HepG2 (cell line): ENCODE data around the gene PIGC. TPM values are rescaled to one million over a fixed set of nuclear protein-coding genes. Genes with fewer than 3 reads are reported as not detected.

ENCODE experiments used
- AGO1 ChIP-seq: fragments of 200-400 bp; formaldehyde crosslinking; IDR thresholded peaks from 2 replicates; pipeline ENCODE4 v1.6.1; 2017; ENCODE audit warnings: mild to moderate bottlenecking, low read depth, low read length, moderate library complexity; ENCODE audit not compliant: poor library complexity, severe bottlenecking
- ARNTL ChIP-seq: sonication (generic); formaldehyde crosslinking; IDR thresholded peaks from 2 replicates; pipeline ENCODE4 v1.4.0; 2020; ENCODE audit warnings: mild to moderate bottlenecking, missing genetic modification reagents
- ATF1 ChIP-seq: IDR thresholded peaks from 2 replicates; pipeline ENCODE4 v1.6.1; 2016; ENCODE audit warnings: mild to moderate bottlenecking, control low read depth
- CBX1 ChIP-seq: IDR thresholded peaks from one replicate; pipeline ENCODE4 v1.6.1; 2016; ENCODE audit warnings: antibody characterized with exemption, low read depth
- CREB1 ChIP-seq, 2 experiments: fragments of 450-650 bp in 1 of 2; IDR thresholded peaks; 2 replicates each; pipeline ENCODE4 v1.6.1; 2016 to 2017; ENCODE audit warnings: control low read depth in 1 of 2, mild to moderate bottlenecking in 1 of 2, missing compliant biosample characterization in 1 of 2, missing genetic modification characterization in 1 of 2
- EHMT2 ChIP-seq: fragments of 200-600 bp; sonication (generic); IDR thresholded peaks from 2 replicates; pipeline ENCODE4 v1.7.0; 2017; ENCODE audit warnings: antibody characterized with exemption, low read depth, low read length, borderline replicate concordance
- FOXO4 ChIP-seq: sonication (generic); formaldehyde crosslinking; conservative IDR thresholded peaks from 2 replicates; pipeline ENCODE4 v1.8.1; 2023; ENCODE audit warnings: missing genetic modification reagents
- FOXP4 ChIP-seq: sonication (generic); formaldehyde crosslinking; IDR thresholded peaks from 2 replicates; pipeline ENCODE4 v1.4.0; 2020; ENCODE audit warnings: missing genetic modification reagents
- PAX8 ChIP-seq: sonication (generic); formaldehyde crosslinking; IDR thresholded peaks from 2 replicates; pipeline ENCODE4 v1.8.0; 2022; ENCODE audit warnings: mild to moderate bottlenecking, missing genetic modification reagents, borderline replicate concordance
- RBM39 ChIP-seq: fragments of 200-400 bp; formaldehyde crosslinking; IDR thresholded peaks from one replicate; pipeline ENCODE4 v1.6.1; 2018; ENCODE audit warnings: antibody characterized with exemption, mild to moderate bottlenecking, low read depth, low read length; ENCODE audit not compliant: poor library complexity, severe bottlenecking
- SIN3A ChIP-seq: IDR thresholded peaks from 2 replicates; pipeline ENCODE4 v1.6.1; 2011; ENCODE audit warnings: low read depth, mild to moderate bottlenecking, control low read depth, low read length, borderline replicate concordance
- SOX6 ChIP-seq, 2 experiments: fragments of 450-650 bp in 1 of 2; sonication (generic) in 1 of 2; formaldehyde crosslinking in 1 of 2; IDR thresholded peaks; 2 replicates each; pipeline versions ENCODE4 v1.4.0 to v1.6.1; 2017 to 2020; ENCODE audit warnings: antibody characterized with exemption in 1 of 2, mild to moderate bottlenecking in 1 of 2, missing genetic modification reagents in 1 of 2
- TAF1 ChIP-seq: sonication (generic); formaldehyde crosslinking; IDR thresholded peaks from 2 replicates; pipeline ENCODE4 v1.4.0; 2020; ENCODE audit warnings: missing genetic modification reagents
- U2AF2 ChIP-seq: fragments of 200-400 bp; formaldehyde crosslinking; IDR thresholded peaks from 2 replicates; pipeline ENCODE4 v1.6.1; 2017; ENCODE audit warnings: low read depth, mild to moderate bottlenecking, low read length
- YEATS2 ChIP-seq: sonication (generic); formaldehyde crosslinking; IDR thresholded peaks from 2 replicates; pipeline ENCODE4 v1.4.0; 2020; ENCODE audit warnings: missing genetic modification reagents, borderline replicate concordance
- ZFP82 ChIP-seq: sonication (generic); formaldehyde crosslinking; IDR thresholded peaks from 2 replicates; pipeline ENCODE4 v1.5.1; 2020; ENCODE audit warnings: mild to moderate bottlenecking, missing genetic modification reagents, borderline replicate concordance
- ZNF280D ChIP-seq: sonication (generic); formaldehyde crosslinking; IDR thresholded peaks from 2 replicates; pipeline ENCODE4 v1.5.1; 2020; ENCODE audit warnings: mild to moderate bottlenecking, missing genetic modification reagents
- ZNF350 ChIP-seq: sonication (generic); formaldehyde crosslinking; IDR thresholded peaks from 2 replicates; pipeline ENCODE4 v1.4.0; 2020; ENCODE audit warnings: mild to moderate bottlenecking, low read depth, missing genetic modification reagents, borderline replicate concordance
- ZNF598 ChIP-seq: sonication (generic); formaldehyde crosslinking; IDR thresholded peaks from 2 replicates; pipeline ENCODE4 v1.5.1; 2020; ENCODE audit warnings: mild to moderate bottlenecking, missing genetic modification reagents, borderline replicate concordance
- polyA plus RNA-seq, 8 experiments: library from polyadenylated mRNA; depleted of rRNA in 3 of 8; stranded (reverse) in 7 of 8; unstranded in 1 of 8; fragments of >200 nt; fragmentation: Illumina TruSeq in 4 of 8; extraction: Trizol in 4 of 8; gene quantifications; 2 replicates each; pipeline versions ENCODE4 v1.2.1 to v1.2.3, GENCODE V29; 2011 to 2016; ENCODE audit warnings: low read depth in 4 of 8, missing spikeins in 1 of 8, mixed read lengths in 1 of 8; ENCODE audit not compliant: insufficient read depth in 1 of 8
- total RNA-seq, 5 experiments: library from RNA; depleted of rRNA; stranded (reverse); fragments of >200 nt; fragmentation: Illumina TruSeq; extraction: Trizol; gene quantifications; 2 replicates each; pipeline ENCODE4 v1.2.3, GENCODE V29; 2016; ENCODE audit warnings: low read depth in 1 of 5
- TF ChIP-seq, protein P1 (sequence below): sonication (generic); formaldehyde crosslinking; IDR thresholded peaks from 2 replicates; pipeline ENCODE4 v1.4.0; 2020; ENCODE audit warnings: mild to moderate bottlenecking, low read depth, missing genetic modification reagents

PIGC gene
- total and polyA plus RNA-seq, 2 of the 13 experiments (the other 11 are each of a cell fraction or from before 2014, with no cell fraction given), result 26.7 to 29.5 TPM

GRCh38 chr1:172449585-172450523 is 6.0 kb upstream of the PIGC start (continued):
- no peak for TF ChIP-seq SOX6 (IDR thresholded peaks at IDR 0.05)
- TF ChIP-seq SOX6 (CRISPR knock-in tag; IDR thresholded peaks at IDR 0.05), result 0 out of 2 replicates have a peak, but pooled peaks have one; percentile 27
- peak; percentile 22; the same call in 1 of the 2 replicates for TF ChIP-seq ZNF350 (CRISPR knock-in tag)
- TF ChIP-seq, protein P1, sequence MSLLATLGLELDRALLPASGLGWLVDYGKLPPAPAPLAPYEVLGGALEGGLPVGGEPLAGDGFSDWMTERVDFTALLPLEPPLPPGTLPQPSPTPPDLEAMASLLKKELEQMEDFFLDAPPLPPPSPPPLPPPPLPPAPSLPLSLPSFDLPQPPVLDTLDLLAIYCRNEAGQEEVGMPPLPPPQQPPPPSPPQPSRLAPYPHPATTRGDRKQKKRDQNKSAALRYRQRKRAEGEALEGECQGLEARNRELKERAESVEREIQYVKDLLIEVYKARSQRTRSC (CRISPR knock-in tag), result no peak
- TF ChIP-seq FOXP4 (CRISPR knock-in tag), result 0 out of 2 replicates have a peak, but pooled peaks have one; percentile 46
- TF ChIP-seq U2AF2, result no peak
- TF ChIP-seq EHMT2, result no peak
- TF ChIP-seq TAF1 (CRISPR knock-in tag), result peak; percentile 64
- no peak for TF ChIP-seq AGO1
- TF ChIP-seq YEATS2 (CRISPR knock-in tag), result peak; percentile 50; the same call in 1 of the 2 replicates
- 0 out of 2 replicates have a peak, but pooled peaks have one; percentile 53 for TF ChIP-seq ZNF280D (CRISPR knock-in tag)
- no peak for TF ChIP-seq ATF1
- TF ChIP-seq SIN3A, result peak; percentile 84; the same call in 1 of the 2 replicates
- 0 out of 2 replicates have a peak, but pooled peaks have one; percentile 19 for TF ChIP-seq ZNF598
- TF ChIP-seq CBX1, result no peak
- peak; percentile 47; the same call in 1 of the 2 replicates for TF ChIP-seq ARNTL (CRISPR knock-in tag)
- no peak for TF ChIP-seq FOXO4 (CRISPR knock-in tag)
- TF ChIP-seq RBM39, result no peak
- no peak for TF ChIP-seq PAX8 (CRISPR knock-in tag)
- no peak for TF ChIP-seq CREB1 (IDR thresholded peaks at IDR 0.05)
- 0 out of 2 replicates have a peak, but pooled peaks have one; percentile 43 for TF ChIP-seq CREB1 (CRISPR knock-in tag; IDR thresholded peaks at IDR 0.05)
- TF ChIP-seq ZFP82 (CRISPR knock-in tag), result peak; percentile 69; the same call in 1 of the 2 replicates
